Common myeloid progenitor, CD34-positive (primary cell): ENCODE measurements around the gene LYPLA2.
"Not testable (repeated sequence)": the region's sequence is repeated elsewhere in the genome, so short reads cannot be mapped to it uniquely, and the experiment has no call there.

Source experiments
- CTCF ChIA-PET: fragments of 350-600 bp; sonication (Branson Sonifier 250); formaldehyde crosslinking; loops from one replicate; lab custom pipeline; 2021; ENCODE audit warnings: antibody characterized with exemption; lab: Charles Lee
- POLR2A ChIA-PET: fragments of 350-600 bp; sonication (Branson Sonifier 250); formaldehyde crosslinking; loops from one replicate; lab custom pipeline; 2021; ENCODE audit warnings: antibody characterized with exemption; lab: Charles Lee
- DNase-seq, 3 donors: peaks; one replicate each; pipeline versions ENCODE4 v3.0.0 to v3.0.0-alpha.2; 2013
- H3K27ac ChIP-seq, 2 experiments: 1 replicate in 1 of 2; 2 replicates in 1 of 2; pipeline ENCODE4 v1.7.0; 2013; ENCODE audit warnings: inconsistent platforms in 2 of 2, low read length in 2 of 2, mild to moderate bottlenecking in 2 of 2, low read depth in 1 of 2, moderate library complexity in 1 of 2; ENCODE audit not compliant: severe bottlenecking in 2 of 2, insufficient read depth in 1 of 2, poor library complexity in 1 of 2
- H3K27me3 ChIP-seq, 5 experiments: replicated peaks in 2 of 5; 1 replicate in 3 of 5; 2 replicates in 2 of 5; pipeline versions ENCODE4 v1.6.1 to v1.7.0; 2013; ENCODE audit warnings: low read length in 4 of 5, mild to moderate bottlenecking in 2 of 5, moderate library complexity in 2 of 5, inconsistent platforms in 1 of 5; ENCODE audit not compliant: insufficient read depth in 5 of 5, control insufficient read depth in 4 of 5
- H3K36me3 ChIP-seq, 4 experiments: 1 replicate in 2 of 4; 2 replicates in 2 of 4; pipeline versions ENCODE4 v1.6.1 to v1.7.0; 2013; ENCODE audit warnings: low read length in 3 of 4, control low read depth in 1 of 4, mild to moderate bottlenecking in 1 of 4; ENCODE audit not compliant: control insufficient read depth in 4 of 4, insufficient read depth in 4 of 4
- H3K4me1 ChIP-seq, 4 experiments: 1 replicate in 3 of 4; 2 replicates in 1 of 4; pipeline versions ENCODE4 v1.6.1 to v1.7.1; 2013; ENCODE audit warnings: low read length in 3 of 4, mild to moderate bottlenecking in 3 of 4, control low read depth in 1 of 4, inconsistent platforms in 1 of 4, moderate library complexity in 1 of 4; ENCODE audit not compliant: control insufficient read depth in 4 of 4, insufficient read depth in 4 of 4; ENCODE audit errors: control extremely low read depth in 1 of 4
- H3K4me3 ChIP-seq, 7 experiments: 1 replicate in 4 of 7; 2 replicates in 3 of 7; pipeline versions ENCODE4 v1.5.1 to v1.7.0; 2013; ENCODE audit warnings: mild to moderate bottlenecking in 7 of 7, low read length in 6 of 7, moderate library complexity in 6 of 7, inconsistent platforms in 2 of 7, low read depth in 2 of 7, control low read depth in 1 of 7; ENCODE audit not compliant: insufficient read depth in 4 of 7, control insufficient read depth in 1 of 7; ENCODE audit errors: extremely low read depth in 1 of 7
- H3K9me3 ChIP-seq, 5 experiments: 1 replicate in 4 of 5; 2 replicates in 1 of 5; pipeline versions ENCODE4 v1.6.1 to v1.7.1; 2013; ENCODE audit warnings: low read length in 4 of 5, mild to moderate bottlenecking in 2 of 5, inconsistent platforms in 1 of 5, low read depth in 1 of 5, moderate library complexity in 1 of 5; ENCODE audit not compliant: control insufficient read depth in 4 of 5, insufficient read depth in 2 of 5; ENCODE audit errors: control extremely low read depth in 1 of 5
- WGBS: methylation state at CpG from one replicate; pipeline ENCODE4 v1.1.5; 2013; ENCODE audit not compliant: insufficient coverage; 5-methylcytosine and 5-hydroxymethylcytosine counted together

Gene LYPLA2

DNA sequence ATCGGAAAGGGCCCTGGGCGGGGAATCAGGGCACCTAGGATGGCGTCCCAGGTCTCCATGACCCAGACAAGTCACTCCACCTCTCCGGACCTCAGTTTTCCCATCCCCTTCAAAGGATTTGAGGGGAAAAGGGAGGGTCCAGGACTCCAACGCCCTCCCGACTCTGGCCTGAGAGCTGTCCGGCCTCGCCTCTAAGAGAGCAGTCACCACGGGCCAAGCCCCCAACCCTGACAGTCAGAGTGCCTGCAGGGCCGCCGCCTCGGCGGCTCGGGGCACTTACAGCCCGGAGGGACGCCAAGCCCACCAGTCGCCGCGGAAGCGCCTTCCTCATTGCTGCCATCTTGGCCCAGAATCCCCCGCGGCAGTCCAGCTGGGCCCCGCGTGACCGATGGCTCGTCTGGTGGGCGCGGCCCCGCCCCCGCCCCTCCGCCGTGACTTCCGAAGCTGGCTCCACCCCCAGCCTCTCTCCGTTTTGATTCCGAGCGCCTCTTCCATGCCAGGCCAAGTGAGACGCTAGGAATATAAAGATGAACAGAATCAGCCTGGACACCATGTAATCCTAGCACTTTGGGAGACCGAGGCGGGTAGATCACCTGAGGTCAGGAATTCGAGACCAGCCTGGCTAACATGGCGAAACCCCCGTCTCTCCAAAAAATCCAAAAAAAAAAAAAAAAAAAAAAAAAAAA is 34.3 kb downstream of the LYPLA2 start, which contains the start of gene HMGCL:
HMGCL (minus strand) TSS at position 354 of the 686 bp plus-strand sequence; CDS start at position 340, 14 bp downstream.
- WGBS: 0% methylated on average over 21 of the region's 42 CpGs
- POLR2A ChIA-PET: interaction anchor here (0.6 to 2.2 kb wide), 4 partner anchors 9 to 82 kb away, joined by 3 to 11 read pairs (median 4); no protein-coding TSS in a partner anchor

DNA sequence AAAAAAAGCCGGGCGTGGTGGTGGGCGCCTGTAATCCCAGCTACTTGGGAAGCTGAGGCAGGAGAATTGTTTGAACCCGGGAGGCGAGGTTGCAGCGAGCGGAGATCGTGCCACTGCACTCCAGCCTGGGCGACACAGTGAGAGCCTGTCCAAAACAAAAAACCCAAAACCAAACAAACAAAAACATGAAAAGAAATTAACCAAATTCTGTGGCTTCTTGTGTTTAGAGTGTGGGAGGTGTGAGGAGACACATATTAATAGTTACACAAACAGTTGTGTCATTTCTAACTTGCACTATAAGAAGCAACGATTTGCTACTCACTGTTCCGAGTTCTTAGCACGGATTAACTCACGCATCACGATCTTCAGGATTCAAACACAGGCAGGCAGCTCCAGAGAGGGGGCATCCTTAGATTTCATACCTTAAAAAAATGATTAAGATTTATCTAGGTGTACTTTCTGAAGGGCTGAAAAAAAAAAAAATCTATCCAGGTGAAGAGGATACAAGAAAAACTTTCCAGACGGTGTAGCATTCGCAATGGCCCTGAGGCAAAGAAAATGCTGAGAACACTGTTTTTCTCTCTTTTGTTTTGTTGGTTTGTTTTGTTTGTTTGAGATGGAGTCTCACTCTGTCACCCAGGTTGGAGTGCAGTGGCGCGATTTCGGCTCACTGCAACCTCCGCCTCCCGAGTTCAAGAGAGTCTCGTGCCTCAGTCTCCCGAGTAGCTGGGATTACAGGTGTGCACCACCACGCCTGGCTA is 35.0 kb downstream of the LYPLA2 start:
- Histone ChIP-seq H3K36me3 (no peaks in the 10 kb centered on the region), H3K27ac (peak overlapping the region in 1 of 2 experiments; percentile 97), H3K4me1 (peaks cover 4 to 18% (median 15%) of the 10 kb centered on the region in 4 experiments), H3K9me3 (no peaks in the 10 kb centered on the region), H3K4me3 (peak overlapping the region in 6 of 7 experiments; percentile 23 to 99 (median 90)), H3K27me3 (no peaks in the 10 kb centered on the region)
- POLR2A ChIA-PET: interaction anchor here (0.6 to 2.2 kb wide), 4 partner anchors 9 to 81 kb away, joined by 3 to 11 read pairs (median 4); no protein-coding TSS in a partner anchor
- 100% methylated on average over 8 of the region's 24 CpGs for WGBS
- DNase-seq: peak in 2 of 3 donors; percentile 12 to 37
- CTCF ChIA-PET: interaction anchor here (0.9 to 9.4 kb wide), 6 partner anchors 12 to 91 kb away, joined by 3 to 87 read pairs (median 6); partner anchors contain the start of gene LYPLA2

More for the DNA sequence above, 34.3 kb downstream of the LYPLA2 start, which contains the start of gene HMGCL:
- Histone ChIP-seq H3K36me3 (no peaks in the 10 kb centered on the region), H3K27ac (peak within 1 kb of the TSS; percentile 88 to 97), H3K4me3 (peak within 1 kb of the TSS; percentile 57 to 99 (median 97)), H3K4me1 (peaks cover 4 to 18% (median 15%) of the 10 kb centered on the region in 4 experiments), H3K9me3 (no peaks in the 10 kb centered on the region), H3K27me3 (no peaks in the 10 kb centered on the region)
- CTCF ChIA-PET: interaction anchor here (1.0 to 9.4 kb wide), 9 partner anchors 9 to 91 kb away, joined by 3 to 87 read pairs (median 6); partner anchors contain the start of gene LYPLA2
- DNase-seq: peak; percentile 91 to 95 (median 94)

DNA sequence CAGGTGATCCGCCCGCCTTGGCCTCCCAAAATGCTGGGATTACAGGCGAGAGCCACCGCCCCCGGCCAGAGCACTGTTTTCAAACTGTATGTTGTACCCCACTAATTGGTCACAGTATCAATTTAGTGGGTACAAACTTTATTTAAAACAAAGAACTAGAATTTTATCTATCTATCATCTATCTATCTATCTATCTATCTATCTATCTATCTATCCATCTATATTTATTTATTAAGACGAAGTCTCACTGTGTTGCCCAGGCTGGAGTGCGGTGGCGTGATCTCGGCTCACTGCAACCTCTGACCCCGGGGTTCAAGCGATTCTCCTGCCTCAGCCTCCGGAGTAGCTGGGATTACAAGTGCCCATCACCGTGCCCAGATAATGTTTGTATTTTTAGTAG is 35.6 kb downstream of the LYPLA2 start:
- POLR2A ChIA-PET, H3K27ac ChIP-seq, H3K4me3 ChIP-seq, DNase-seq, H3K27me3 ChIP-seq, H3K9me3 ChIP-seq, H3K36me3 ChIP-seq: not testable (repeated sequence)
- WGBS: 100% methylated on average over 7 of the region's 13 CpGs
- CTCF ChIA-PET: interaction anchor here (0.9 to 9.4 kb wide), 2 partner anchors 16 to 90 kb away, joined by 3 to 87 read pairs; no protein-coding TSS in a partner anchor
- peaks cover 4 to 18% (median 15%) of the 10 kb centered on the region in 4 experiments for H3K4me1 ChIP-seq

DNA sequence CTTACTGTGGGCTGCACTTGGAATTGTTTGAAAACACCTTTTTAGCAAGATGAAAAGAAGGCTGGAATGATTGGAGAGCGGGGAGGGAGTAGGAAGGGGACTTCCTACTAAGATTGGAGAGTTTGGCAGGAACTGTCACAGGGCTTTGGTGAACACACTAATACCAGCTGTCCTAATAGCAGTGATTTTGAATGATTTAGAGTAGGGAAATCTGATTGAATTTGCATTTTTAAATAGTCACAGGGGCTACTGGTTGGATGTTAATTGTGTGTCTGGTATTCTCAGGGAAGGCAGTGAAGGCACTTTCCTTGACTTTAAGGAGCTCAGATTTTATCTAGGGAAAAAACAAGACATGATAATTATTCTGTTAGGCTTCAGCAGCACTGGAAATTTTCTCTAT is 36.8 kb downstream of the LYPLA2 start:
- ChIA-PET POLR2A (no interaction called here), CTCF (interaction anchor here (9.4 kb wide), 1 partner anchor 17 kb away, joined by 87 read pairs; no protein-coding TSS in a partner anchor)
- Histone ChIP-seq H3K9me3 (no peaks in the 10 kb centered on the region), H3K4me1 (peaks cover 4 to 18% (median 15%) of the 10 kb centered on the region in 4 experiments), H3K27ac (no peak overlapping the region), H3K36me3 (no peaks in the 10 kb centered on the region), H3K27me3 (no peaks in the 10 kb centered on the region), H3K4me3 (no peak overlapping the region)
- DNase-seq: no peak
- WGBS: no CpG with 5 or more reads among the region's 1 CpG

DNA sequence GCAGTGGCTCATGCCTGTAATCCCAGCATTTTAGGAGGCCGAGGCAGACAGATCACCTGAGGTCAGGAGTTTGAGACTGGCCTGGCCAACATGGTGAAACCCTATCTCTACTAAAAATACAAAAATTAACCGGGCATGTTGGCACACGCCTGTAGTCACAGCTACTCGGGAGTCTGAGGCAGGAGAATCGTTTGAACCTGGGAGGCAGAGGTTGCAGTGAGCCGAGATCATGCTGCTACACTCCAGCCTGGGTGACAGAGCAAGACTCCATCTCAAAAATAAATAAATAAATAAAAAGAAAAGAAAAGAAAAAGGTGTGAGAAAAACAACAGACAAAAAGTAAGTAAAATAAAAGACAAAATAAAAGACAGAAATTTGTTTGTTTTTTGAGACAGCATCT is 43.2 kb downstream of the LYPLA2 start:
- H3K27me3 ChIP-seq, POLR2A ChIA-PET, H3K9me3 ChIP-seq, DNase-seq, H3K36me3 ChIP-seq, H3K27ac ChIP-seq, H3K4me3 ChIP-seq: not testable (repeated sequence)
- CTCF ChIA-PET: interaction anchor here (0.6 kb wide), 1 partner anchor 9 kb away, joined by 3 read pairs; no protein-coding TSS in a partner anchor
- 90% methylated on average over 2 of the region's 6 CpGs for WGBS
- H3K4me1 ChIP-seq: peaks cover 0 to 12% (median 7%) of the 10 kb centered on the region in 4 experiments

DNA sequence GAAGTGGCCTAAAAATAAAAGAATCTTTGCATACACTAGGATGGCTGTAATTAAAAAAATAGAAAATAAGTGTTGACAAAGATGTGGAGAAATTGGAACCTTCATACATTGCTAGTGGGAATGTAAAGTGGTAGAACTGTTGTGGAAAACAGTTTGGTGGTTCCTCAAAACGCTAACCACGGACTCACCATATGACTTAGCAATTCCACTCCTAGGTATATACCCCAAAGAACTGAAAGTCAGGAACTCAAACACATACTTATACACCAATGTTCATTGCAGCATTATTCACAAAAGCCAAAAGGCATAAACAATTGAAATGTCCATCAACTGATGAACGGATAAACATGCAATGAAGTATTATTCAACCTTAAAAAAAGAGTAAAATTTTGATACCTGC is 45.1 kb downstream of the LYPLA2 start:
- POLR2A ChIA-PET: no interaction called here
- Histone ChIP-seq H3K27ac (no peak overlapping the region), H3K36me3 (no peaks in the 10 kb centered on the region), H3K27me3 (no peaks in the 10 kb centered on the region), H3K4me3 (no peak overlapping the region), H3K4me1 (peaks cover 0 to 12% (median 7%) of the 10 kb centered on the region in 4 experiments), H3K9me3 (peaks cover 0 to 3% (median 0%) of the 10 kb centered on the region in 5 experiments)
- peak in 2 of 3 donors; percentile 60 to 68 for DNase-seq
- CTCF ChIA-PET: no interaction called here
- WGBS: no CpG with 5 or more reads among the region's 3 CpGs
